Measurements from ENCODE around the gene IQCM. TPM values are rescaled to one million over a fixed set of nuclear protein-coding genes. Genes with fewer than 3 reads are reported as not detected.

The IQCM gene
- polyA plus RNA-seq, 1 donor (not counting 4 experiments of a cell fraction or from before 2014, with no cell fraction given) = not detected

DNA sequence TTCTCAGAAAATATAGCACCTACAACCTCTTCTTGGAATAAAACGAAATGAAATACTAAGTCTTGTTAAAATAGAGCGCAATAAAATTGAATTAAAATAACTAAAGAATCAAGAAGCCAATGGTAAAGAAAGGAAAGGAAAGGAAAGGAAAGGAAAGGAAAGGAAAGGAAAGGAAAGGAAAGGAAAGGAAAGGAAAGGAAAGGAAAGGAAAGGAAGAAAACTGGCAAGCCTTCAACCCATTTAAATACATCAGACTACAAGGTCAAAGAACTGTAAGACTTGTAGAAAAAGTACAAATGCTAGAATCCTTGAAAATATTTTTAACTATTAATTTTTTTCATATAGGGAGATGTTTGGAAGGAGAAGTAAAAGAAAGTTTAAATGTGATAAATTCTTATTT is 372.1 kb downstream of the IQCM start:
- no peaks in the 10 kb centered on the region for H4K20me1 ChIP-seq (ENCODE audit: control insufficient read depth, extremely low read depth, insufficient read depth, low read length)
- no peaks in the 10 kb centered on the region for H3K9me1 ChIP-seq (ENCODE audit: control insufficient read depth, extremely low read depth, insufficient read depth, low read length)
- FAIRE-seq (no peak), DNase-seq (ENCODE audit: low read depth, low spot score) (no peak)
- no peaks in the 10 kb centered on the region for H3K79me2 ChIP-seq (ENCODE audit: control insufficient read depth, insufficient read depth, low read length)
- no peaks in the 10 kb centered on the region for H3K9me3 ChIP-seq (ENCODE audit: control insufficient read depth, low read depth, low read length)
- TF ChIP-seq, protein P1, sequence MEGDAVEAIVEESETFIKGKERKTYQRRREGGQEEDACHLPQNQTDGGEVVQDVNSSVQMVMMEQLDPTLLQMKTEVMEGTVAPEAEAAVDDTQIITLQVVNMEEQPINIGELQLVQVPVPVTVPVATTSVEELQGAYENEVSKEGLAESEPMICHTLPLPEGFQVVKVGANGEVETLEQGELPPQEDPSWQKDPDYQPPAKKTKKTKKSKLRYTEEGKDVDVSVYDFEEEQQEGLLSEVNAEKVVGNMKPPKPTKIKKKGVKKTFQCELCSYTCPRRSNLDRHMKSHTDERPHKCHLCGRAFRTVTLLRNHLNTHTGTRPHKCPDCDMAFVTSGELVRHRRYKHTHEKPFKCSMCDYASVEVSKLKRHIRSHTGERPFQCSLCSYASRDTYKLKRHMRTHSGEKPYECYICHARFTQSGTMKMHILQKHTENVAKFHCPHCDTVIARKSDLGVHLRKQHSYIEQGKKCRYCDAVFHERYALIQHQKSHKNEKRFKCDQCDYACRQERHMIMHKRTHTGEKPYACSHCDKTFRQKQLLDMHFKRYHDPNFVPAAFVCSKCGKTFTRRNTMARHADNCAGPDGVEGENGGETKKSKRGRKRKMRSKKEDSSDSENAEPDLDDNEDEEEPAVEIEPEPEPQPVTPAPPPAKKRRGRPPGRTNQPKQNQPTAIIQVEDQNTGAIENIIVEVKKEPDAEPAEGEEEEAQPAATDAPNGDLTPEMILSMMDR (optimal IDR thresholded peaks at IDR 0.05 in 1 of 3, IDR thresholded peaks at IDR 0.05 in 1 of 3, conservative IDR thresholded peaks at IDR 0.05 in 1 of 3; ENCODE audit: extremely low read depth in 1 of 3, insufficient read depth in 2 of 3, low read length in 3 of 3) = no peak
- no peak for TF ChIP-seq EZH2 (IDR thresholded peaks at IDR 0.05; ENCODE audit: low read length)
- dilution Hi-C loops (cut with MboI; ENCODE audit: extremely low pct_ligation_motif_present, low sequenced_read_pairs) = no loop called here
- H3K4me3 ChIP-seq (ENCODE audit: control insufficient read depth in 2 of 3, extremely low read depth in 1 of 3, insufficient read depth in 2 of 3, low read depth in 1 of 3, low read length in 3 of 3) = no peak overlapping the region
- H2AFZ ChIP-seq (ENCODE audit: control insufficient read depth, low read length) = no peak overlapping the region
- peaks cover 9% of the 10 kb centered on the region for H3K4me1 ChIP-seq (ENCODE audit: control insufficient read depth, extremely low read depth, insufficient read depth, low read length)
- H3K27ac ChIP-seq (ENCODE audit: control insufficient read depth, insufficient read depth, low read length) = no peak overlapping the region
- H3K4me2 ChIP-seq (ENCODE audit: control insufficient read depth, extremely low read depth, insufficient read depth, low read depth, low read length) = no peak overlapping the region
- no peaks in the 10 kb centered on the region for H3K36me3 ChIP-seq (ENCODE audit: control insufficient read depth in 2 of 2, extremely low read depth in 1 of 2, insufficient read depth in 2 of 2, low read length in 2 of 2)
- H3K27me3 ChIP-seq (ENCODE audit: control insufficient read depth, extremely low read depth, insufficient read depth, low read length) = no peaks in the 10 kb centered on the region
- H3K9ac ChIP-seq (ENCODE audit: control insufficient read depth, extremely low read depth, insufficient read depth, low read length) = no peak overlapping the region

DNA sequence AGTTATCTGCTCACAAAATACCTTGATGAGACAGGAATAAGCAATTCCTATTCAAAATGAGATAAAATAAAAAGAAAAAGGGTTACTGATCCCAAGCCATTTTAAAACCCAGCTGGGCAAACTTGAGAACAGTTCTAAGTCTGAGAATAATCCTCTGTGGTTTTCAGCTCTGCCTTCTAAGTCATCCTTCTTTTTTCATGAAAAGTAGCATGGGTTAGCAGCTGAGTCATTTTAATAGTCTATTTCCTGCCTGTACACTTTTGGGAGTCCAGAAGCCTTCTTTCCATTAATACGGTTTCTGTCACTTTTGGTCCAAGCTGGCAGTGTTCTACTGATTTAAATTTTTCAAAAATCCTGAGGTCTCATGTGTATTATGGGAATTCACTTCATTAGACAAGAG is 374.3 kb downstream of the IQCM start:
- no peak overlapping the region for H3K27ac ChIP-seq (ENCODE audit: control insufficient read depth, insufficient read depth, low read length)
- no peaks in the 10 kb centered on the region for H3K27me3 ChIP-seq (ENCODE audit: control insufficient read depth, extremely low read depth, insufficient read depth, low read length)
- H3K4me1 ChIP-seq (ENCODE audit: control insufficient read depth, extremely low read depth, insufficient read depth, low read length) = peaks cover 9% of the 10 kb centered on the region
- H2AFZ ChIP-seq (ENCODE audit: control insufficient read depth, low read length) = peak overlapping the region; percentile 16
- TF ChIP-seq, protein P1 (optimal IDR thresholded peaks at IDR 0.05 in 1 of 3, IDR thresholded peaks at IDR 0.05 in 1 of 3, conservative IDR thresholded peaks at IDR 0.05 in 1 of 3; ENCODE audit: extremely low read depth in 1 of 3, insufficient read depth in 2 of 3, low read length in 3 of 3) = no peak
- no peak for TF ChIP-seq EZH2 (IDR thresholded peaks at IDR 0.05; ENCODE audit: low read length)
- no peak overlapping the region for H3K4me3 ChIP-seq (ENCODE audit: control insufficient read depth in 2 of 3, extremely low read depth in 1 of 3, insufficient read depth in 2 of 3, low read depth in 1 of 3, low read length in 3 of 3)
- no peaks in the 10 kb centered on the region for H3K79me2 ChIP-seq (ENCODE audit: control insufficient read depth, insufficient read depth, low read length)
- no peaks in the 10 kb centered on the region for H3K9me1 ChIP-seq (ENCODE audit: control insufficient read depth, extremely low read depth, insufficient read depth, low read length)
- H3K36me3 ChIP-seq (ENCODE audit: control insufficient read depth in 2 of 2, extremely low read depth in 1 of 2, insufficient read depth in 2 of 2, low read length in 2 of 2) = no peaks in the 10 kb centered on the region
- no peaks in the 10 kb centered on the region for H3K9me3 ChIP-seq (ENCODE audit: control insufficient read depth, low read depth, low read length)
- H3K4me2 ChIP-seq (ENCODE audit: control insufficient read depth, extremely low read depth, insufficient read depth, low read depth, low read length) = peak overlapping the region; percentile 6
- DNase-seq (ENCODE audit: low read depth, low spot score) = no peak
- no peak overlapping the region for H3K9ac ChIP-seq (ENCODE audit: control insufficient read depth, extremely low read depth, insufficient read depth, low read length)
- H4K20me1 ChIP-seq (ENCODE audit: control insufficient read depth, extremely low read depth, insufficient read depth, low read length) = no peaks in the 10 kb centered on the region
- dilution Hi-C loops (cut with MboI; ENCODE audit: extremely low pct_ligation_motif_present, low sequenced_read_pairs) = no loop called here
- FAIRE-seq = peak; percentile 89
